K562 (cell line): Measurements from ENCODE around the gene CTBS. TPM values are rescaled to one million over a fixed set of nuclear protein-coding genes. Genes with fewer than 3 reads are reported as not detected.

Source experiments
- CTCF ChIP-seq, 3 experiments: IDR thresholded peaks in 2 of 3; conservative IDR thresholded peaks in 1 of 3; 2 replicates each; pipeline ENCODE4 v1.5.1; 2011 to 2012; ENCODE audit warnings: low read length in 3 of 3, mild to moderate bottlenecking in 3 of 3, control low read depth in 2 of 3, improper control_type of control experiment in 1 of 3, inconsistent platforms in 1 of 3, low read depth in 1 of 3, mixed read lengths in 1 of 3, moderate library complexity in 1 of 3; ENCODE audit not compliant: insufficient read depth in 2 of 3
- MGA ChIP-seq: fragments of 450-650 bp; IDR thresholded peaks from 2 replicates; pipeline ENCODE4 v1.6.1; 2016; ENCODE audit warnings: mild to moderate bottlenecking, moderate library complexity
- polyA plus RNA-seq, 8 experiments: library from polyadenylated mRNA; depleted of rRNA in 4 of 8; stranded (reverse) in 5 of 8; unstranded in 3 of 8; fragments of >200 nt; fragmentation: Nextera tagmentation in 2 of 8; fragmentation: Illumina TruSeq in 1 of 8; extraction: Ambion mirVana in 2 of 8; extraction: Trizol in 1 of 8; gene quantifications; 2 replicates each; pipeline versions ENCODE4 v1.2.1 to v1.2.3, GENCODE V29; 2011 to 2014; ENCODE audit warnings: inconsistent platforms in 1 of 8, missing spikeins in 1 of 8
- total RNA-seq, 7 experiments: library from RNA; depleted of rRNA in 6 of 7; stranded (reverse); fragments of >200 nt in 6 of 7; fragmentation: Illumina TruSeq in 2 of 7; extraction: Trizol in 2 of 7; gene quantifications; 2 replicates each; pipeline versions ENCODE4 v1.2.1 to v1.2.3, GENCODE V29; 2011 to 2021; ENCODE audit warnings: low replicate concordance in 1 of 7
- TF ChIP-seq, protein P1 (sequence below), 2 experiments: fragments of 450-650 bp; formaldehyde crosslinking in 1 of 2; IDR thresholded peaks; 2 replicates each; pipeline versions ENCODE4 v1.4.0 to v1.6.1; 2014 to 2020; ENCODE audit warnings: mild to moderate bottlenecking in 2 of 2, borderline replicate concordance in 1 of 2, low read depth in 1 of 2

CTBS gene
- total and polyA plus RNA-seq, 9 of the 15 experiments (the other 6 are each of a cell fraction or from before 2014, with no cell fraction given): 3.0 to 19.8 (median 9.9) TPM

GRCh38 chr1:84603941-84604830 is 29.9 kb upstream of the CTBS start (continued):
- peak; percentile 87 for TF ChIP-seq MGA
- peak; percentile 82 to 93 (median 91) for TF ChIP-seq CTCF (IDR thresholded peaks at IDR 0.05 in 2 of 3, conservative IDR thresholded peaks at IDR 0.05 in 1 of 3; ENCODE audit: insufficient read depth in 2 of 3, low read depth in 1 of 3, low read length in 3 of 3)
- TF ChIP-seq, protein P1, sequence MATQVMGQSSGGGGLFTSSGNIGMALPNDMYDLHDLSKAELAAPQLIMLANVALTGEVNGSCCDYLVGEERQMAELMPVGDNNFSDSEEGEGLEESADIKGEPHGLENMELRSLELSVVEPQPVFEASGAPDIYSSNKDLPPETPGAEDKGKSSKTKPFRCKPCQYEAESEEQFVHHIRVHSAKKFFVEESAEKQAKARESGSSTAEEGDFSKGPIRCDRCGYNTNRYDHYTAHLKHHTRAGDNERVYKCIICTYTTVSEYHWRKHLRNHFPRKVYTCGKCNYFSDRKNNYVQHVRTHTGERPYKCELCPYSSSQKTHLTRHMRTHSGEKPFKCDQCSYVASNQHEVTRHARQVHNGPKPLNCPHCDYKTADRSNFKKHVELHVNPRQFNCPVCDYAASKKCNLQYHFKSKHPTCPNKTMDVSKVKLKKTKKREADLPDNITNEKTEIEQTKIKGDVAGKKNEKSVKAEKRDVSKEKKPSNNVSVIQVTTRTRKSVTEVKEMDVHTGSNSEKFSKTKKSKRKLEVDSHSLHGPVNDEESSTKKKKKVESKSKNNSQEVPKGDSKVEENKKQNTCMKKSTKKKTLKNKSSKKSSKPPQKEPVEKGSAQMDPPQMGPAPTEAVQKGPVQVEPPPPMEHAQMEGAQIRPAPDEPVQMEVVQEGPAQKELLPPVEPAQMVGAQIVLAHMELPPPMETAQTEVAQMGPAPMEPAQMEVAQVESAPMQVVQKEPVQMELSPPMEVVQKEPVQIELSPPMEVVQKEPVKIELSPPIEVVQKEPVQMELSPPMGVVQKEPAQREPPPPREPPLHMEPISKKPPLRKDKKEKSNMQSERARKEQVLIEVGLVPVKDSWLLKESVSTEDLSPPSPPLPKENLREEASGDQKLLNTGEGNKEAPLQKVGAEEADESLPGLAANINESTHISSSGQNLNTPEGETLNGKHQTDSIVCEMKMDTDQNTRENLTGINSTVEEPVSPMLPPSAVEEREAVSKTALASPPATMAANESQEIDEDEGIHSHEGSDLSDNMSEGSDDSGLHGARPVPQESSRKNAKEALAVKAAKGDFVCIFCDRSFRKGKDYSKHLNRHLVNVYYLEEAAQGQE (IDR thresholded peaks at IDR 0.05; ENCODE audit: borderline replicate concordance): peak; percentile 85
- TF ChIP-seq, protein P1 (CRISPR knock-in tag; IDR thresholded peaks at IDR 0.05; ENCODE audit: low read depth): no peak
